Measurements from ENCODE around the gene MRNIP.

Gene MRNIP, protein sequence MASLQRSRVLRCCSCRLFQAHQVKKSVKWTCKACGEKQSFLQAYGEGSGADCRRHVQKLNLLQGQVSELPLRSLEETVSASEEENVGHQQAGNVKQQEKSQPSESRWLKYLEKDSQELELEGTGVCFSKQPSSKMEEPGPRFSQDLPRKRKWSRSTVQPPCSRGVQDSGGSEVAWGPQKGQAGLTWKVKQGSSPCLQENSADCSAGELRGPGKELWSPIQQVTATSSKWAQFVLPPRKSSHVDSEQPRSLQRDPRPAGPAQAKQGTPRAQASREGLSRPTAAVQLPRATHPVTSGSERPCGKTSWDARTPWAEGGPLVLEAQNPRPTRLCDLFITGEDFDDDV

DNA sequence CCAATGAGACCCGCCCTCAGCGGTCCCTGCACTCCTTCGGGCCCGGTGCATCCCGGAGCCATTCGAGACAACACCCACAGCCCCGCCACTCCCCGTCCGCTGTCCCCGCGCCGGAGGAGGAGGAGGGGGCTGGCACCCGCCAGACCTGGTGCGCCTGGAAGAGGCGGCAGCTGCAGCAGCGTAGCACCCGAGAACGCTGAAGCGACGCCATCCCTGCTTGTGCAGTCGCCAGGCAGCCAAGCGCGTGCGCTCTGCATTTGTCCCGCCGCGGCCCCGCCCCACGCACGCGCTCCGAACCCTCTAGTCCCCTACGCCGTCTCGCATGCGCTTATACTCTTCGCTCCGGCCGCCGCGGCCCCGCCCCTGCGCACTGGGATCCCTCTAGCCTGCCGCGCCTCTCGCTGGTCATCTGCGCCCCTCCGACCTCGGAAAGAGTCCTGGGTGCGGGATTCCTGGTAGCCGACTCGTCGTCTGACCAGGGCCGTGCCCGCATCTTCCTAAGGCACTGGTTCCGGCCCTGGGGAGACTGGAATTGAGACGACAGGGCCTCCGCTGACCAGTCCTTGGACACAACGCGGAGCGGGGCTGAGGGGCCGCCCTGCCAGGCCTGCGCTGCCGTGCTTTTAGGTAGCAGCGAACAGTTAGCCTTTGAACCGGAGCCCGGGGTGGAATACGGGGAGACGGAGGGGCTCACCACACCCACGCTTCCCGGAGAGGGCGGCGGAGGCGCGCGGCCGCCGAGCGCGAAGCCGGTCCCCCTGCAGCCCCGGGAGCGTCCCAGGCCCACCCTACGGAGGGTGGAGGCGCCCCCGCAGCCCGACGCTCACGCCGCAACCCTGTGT lies at the start of gene MRNIP:
Gene MRNIP, minus strand, starts transcription at position 232 of the 842 bp plus-strand sequence. Its CDS starts 21 bp downstream, at position 211.
- DNase-seq (ENCODE audit: low read depth in 4 of 4, low spot score in 1 of 4) = peak; percentile 81 to 91 (median 88)

- DNase-seq (ENCODE audit: low read depth in 4 of 4, low spot score in 1 of 4) = peak; percentile 23 to 56 (median 52)
Measured at GRCh38 chr5:179907556-179908324, 49.1 kb upstream of the MRNIP start, which contains the start of gene TBC1D9B. TSS of gene TBC1D9B (minus strand) at chr5:179907897. CDS start at chr5:179907821, 76 bp downstream.

DNA sequence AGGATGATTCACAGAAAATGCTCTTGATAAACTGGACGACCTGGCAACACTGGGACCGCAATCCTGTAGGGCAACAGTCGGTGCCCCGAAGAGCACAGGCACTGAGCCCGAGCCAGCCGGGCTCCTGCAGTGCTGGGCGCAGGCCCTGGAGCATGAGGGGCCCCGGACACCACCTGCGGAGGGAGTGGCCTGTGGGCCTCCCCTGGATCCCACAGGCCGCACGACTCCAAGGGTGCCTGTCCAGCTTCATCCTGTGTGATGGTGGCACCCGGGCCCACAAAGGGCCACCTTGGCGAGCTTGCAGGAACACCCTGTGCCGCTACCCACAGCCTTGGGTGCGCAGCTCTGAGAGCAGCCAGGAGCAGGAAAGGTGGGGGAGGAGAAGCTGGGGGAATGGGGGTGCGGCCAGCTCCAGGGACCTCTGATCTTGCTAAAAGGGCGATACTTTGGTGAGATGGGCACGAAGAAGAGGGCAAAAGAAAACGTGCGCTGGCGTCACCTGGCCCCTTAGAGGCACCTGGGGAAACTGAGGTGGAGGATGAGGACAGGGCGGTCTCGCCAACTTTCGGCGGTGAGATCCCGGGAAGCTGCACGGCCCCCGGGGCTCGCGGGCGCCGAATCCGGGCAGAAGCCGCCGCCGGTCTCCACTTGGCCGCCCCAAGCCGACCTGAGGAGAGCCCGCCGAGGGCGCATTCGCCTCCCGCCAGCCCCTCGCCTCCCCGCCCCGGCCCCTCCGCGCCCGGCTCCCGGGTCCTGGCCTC lies 48.4 kb upstream of the MRNIP start:
- DNase-seq (ENCODE audit: low read depth in 4 of 4, low spot score in 1 of 4) = peak in 1 of 4 experiments; percentile 17

DNA sequence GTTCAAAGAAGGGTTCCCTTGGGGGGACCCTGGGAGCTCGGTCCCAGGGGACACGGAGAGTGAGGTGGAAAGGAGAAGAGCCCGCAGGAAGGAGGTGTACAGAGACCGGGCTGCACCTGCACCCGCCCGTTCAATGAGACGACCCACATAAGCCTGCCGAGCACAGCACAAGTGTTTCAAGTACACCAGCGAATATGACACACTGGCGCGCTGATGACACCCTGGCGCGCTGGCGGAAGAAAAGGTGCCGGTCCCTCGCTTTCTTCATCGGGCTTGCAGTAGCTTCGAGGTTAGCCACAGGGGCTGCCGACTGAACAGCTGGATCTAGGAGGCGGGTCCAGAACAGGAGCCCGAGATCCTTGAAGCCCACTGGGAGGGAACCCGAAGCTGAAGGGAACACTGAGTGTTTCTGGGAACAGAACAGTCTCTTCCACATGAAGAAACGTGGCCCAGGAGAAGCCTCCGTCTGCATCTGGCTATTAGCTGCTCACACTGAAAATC lies 47.7 kb upstream of the MRNIP start:
- DNase-seq (ENCODE audit: low read depth in 4 of 4, low spot score in 1 of 4) = no peak

- DNase-seq (ENCODE audit: low read depth in 4 of 4, low spot score in 1 of 4) = no peak
Measured at GRCh38 chr5:179905161-179905560, 46.5 kb upstream of the MRNIP start.

DNA sequence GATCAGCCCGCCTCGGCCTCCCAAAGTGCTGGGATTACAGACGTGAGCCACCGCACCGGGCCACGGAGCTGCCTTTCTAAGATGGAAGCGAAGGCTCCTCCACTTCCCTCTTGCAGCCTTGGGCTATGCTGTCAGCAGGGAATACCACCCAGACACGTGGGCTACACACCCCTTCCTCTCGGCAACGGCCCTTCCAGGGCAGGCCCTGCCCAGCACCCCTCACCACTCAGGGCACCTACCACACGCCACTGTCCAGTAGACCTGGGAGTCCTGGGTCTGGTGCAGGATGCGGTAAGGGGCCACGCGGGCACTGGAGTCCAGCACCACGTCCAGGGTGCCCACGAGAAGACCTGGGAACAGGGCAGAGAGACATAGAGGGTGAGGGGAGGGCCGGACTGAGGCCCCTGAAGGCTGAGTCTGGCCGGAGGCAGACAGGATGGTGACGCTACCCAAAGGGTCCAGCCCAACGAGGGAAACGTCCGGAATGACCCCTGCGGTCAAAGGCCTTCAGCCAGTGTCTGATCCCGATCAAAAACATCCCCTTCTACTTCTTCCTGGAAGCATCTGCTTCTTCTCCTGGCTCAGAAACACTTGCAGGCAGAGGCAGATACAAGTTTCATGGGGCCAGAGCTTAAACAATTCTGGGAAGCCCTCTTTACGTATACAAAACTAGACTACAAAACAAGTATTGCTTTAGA lies 46.0 kb upstream of the MRNIP start:
- no peak for DNase-seq (ENCODE audit: low read depth in 4 of 4, low spot score in 1 of 4)

DNA sequence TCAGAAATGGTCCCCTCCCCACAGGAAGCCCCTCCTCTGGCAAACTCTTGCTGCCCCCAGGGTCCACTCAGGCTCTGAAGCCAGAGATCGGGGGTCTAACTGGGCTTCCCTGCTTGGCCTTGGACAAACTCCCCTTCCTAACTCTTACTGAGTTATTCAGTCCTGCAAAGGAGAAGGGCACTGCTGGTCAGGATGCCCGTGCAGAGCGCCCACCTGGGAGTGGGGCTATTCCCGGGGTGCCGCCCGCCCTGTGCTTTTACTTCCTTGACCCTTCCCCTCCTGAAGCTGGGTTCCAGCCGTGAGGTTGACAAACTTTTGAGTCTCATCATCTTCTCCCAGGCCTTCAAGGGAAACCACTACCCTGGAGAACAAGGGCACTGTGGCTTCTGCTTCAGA lies 44.1 kb upstream of the MRNIP start:
- DNase-seq (ENCODE audit: low read depth in 4 of 4, low spot score in 1 of 4) = no peak

DNA sequence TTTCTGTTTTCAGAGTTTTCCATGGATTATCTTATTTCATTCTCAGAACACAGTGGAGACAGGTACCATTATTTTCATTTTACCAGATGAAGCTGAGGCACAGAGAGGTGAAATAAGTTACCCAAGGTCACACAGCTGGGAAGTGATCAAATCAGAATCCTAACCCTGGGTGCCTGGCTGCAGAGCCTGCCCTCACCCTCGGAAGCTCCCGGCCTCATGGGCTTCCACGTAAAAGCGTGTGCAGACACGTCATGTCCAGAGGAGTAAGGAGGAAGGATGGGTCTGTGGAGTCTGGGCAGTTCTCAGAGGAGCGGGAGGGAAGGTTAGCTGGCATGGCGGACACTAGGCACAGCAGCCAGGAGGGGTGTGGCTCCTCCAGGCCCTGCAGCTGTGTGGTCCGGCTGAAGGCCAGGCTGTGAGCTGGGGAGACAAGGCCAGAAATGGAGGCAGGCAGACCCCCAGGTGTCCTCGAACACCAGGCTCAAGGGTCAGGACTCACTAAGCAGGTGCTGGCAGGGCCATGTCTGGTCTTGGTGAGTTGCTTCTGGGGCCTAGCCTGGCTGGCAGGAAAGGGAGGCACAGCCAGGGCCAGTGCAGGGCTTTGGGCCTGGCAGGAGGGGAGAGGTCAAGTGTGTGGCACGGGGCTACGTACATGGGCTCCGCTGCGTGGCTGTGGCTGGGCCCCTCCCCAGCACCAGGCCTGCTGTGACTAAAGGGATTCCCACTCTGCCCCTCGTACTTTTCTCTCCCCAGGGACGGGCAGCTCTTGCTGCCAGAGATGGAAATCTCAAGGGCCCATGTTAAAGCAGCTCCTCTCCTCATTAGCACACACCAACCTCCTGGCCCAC lies 43.5 kb upstream of the MRNIP start:
- DNase-seq (ENCODE audit: low read depth in 4 of 4, low spot score in 1 of 4) = no peak

- DNase-seq (ENCODE audit: low read depth in 4 of 4, low spot score in 1 of 4) = no peak
Measured at GRCh38 chr5:179901462-179901861, 42.8 kb upstream of the MRNIP start.

DNA sequence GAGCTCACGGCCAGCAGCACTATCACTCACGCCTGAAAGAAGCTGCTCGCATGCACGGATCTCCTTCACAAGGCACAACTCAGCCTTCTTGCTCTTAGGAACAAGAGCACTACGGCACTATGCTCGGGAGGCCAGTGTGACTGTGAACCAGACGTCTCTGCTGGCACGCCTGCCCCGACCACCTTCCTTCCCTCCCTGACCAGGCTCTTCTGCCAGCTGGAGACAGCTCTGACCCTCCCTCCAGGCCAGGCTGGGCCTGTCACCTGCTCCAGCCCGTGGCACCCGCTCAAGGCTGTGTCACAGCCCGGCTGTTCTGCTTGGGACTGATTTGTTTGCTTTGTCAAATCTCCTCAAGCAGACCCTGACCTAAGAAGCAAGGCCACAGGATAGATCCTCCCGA lies 42.1 kb upstream of the MRNIP start:
- no peak for DNase-seq (ENCODE audit: low read depth in 4 of 4, low spot score in 1 of 4)

DNA sequence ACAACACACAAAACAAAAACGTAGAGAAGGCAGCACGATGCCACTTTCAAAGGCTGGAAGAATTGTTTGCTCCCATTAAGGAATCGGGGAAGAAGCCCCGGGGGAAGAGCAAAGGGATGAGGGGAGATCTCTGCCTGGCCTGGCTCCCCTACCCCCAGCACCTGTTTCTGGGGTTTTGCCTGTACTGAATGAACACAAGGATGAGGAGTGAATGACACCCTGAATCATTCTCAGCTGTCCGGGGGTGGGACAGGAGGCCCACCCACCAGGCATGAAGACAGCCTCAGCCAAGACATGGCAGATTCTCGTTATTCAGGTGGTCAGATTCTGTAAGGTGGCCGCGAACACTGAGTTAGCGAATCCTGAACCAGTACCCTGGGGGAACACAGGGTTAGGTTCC lies 41.6 kb upstream of the MRNIP start:
- DNase-seq (ENCODE audit: low read depth in 4 of 4, low spot score in 1 of 4) = no peak

GRCh38 chr5:179895861-179896260 lies 37.2 kb upstream of the MRNIP start:
- DNase-seq (ENCODE audit: low read depth in 4 of 4, low spot score in 1 of 4) = no peak

DNA sequence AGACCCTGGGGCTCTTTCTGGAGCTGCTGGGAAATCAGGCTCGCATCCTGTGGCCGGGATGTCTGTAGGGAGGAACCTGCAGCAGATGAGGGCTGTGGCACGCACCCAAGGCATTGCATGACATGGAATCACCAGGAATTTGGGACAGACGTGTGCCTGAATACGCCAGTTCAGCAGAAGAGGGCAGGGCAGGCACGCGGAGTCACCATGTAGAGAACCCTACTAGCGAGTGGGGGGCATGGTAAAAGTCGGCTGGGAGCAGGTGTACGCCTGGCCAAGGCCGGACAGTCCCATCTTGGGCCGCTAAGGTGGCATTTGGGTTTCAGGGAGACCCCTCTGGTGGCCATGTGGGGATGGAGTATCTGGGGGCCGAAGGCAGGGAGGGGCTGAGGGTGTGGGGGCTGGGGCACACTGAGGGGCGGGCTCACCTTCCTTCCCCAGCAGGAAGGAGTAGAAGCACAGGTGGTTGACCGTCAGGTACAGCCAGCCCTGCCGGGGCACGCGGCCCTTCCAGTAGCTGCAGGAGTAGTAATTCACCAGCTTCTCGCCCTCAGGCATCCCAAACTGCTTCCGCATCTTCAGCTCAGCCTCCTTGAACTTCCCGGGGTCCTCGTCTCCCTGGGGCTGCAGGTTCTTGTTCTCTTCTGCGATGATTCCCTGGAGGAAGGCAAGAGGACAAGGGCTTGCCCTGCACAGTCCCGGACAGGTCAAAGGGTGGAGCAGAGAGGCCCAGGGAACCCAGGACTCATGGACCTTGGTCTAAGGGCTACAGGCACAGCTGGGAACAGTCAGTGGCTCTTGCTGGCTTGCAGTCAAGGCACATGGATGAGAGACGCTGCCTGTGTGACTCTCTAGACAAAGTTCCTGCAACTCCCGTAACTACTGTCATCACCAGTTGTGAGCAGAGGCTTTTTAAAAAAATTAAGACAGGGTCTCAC lies 35.6 kb upstream of the MRNIP start:
- no peak for DNase-seq (ENCODE audit: low read depth in 4 of 4, low spot score in 1 of 4)

GRCh38 chr5:179893076-179893957 lies 34.7 kb upstream of the MRNIP start:
- DNase-seq (ENCODE audit: low read depth in 4 of 4, low spot score in 1 of 4) = no peak

GRCh38 chr5:179892255-179892654 lies 33.6 kb upstream of the MRNIP start:
- no peak for DNase-seq (ENCODE audit: low read depth in 4 of 4, low spot score in 1 of 4)

DNA sequence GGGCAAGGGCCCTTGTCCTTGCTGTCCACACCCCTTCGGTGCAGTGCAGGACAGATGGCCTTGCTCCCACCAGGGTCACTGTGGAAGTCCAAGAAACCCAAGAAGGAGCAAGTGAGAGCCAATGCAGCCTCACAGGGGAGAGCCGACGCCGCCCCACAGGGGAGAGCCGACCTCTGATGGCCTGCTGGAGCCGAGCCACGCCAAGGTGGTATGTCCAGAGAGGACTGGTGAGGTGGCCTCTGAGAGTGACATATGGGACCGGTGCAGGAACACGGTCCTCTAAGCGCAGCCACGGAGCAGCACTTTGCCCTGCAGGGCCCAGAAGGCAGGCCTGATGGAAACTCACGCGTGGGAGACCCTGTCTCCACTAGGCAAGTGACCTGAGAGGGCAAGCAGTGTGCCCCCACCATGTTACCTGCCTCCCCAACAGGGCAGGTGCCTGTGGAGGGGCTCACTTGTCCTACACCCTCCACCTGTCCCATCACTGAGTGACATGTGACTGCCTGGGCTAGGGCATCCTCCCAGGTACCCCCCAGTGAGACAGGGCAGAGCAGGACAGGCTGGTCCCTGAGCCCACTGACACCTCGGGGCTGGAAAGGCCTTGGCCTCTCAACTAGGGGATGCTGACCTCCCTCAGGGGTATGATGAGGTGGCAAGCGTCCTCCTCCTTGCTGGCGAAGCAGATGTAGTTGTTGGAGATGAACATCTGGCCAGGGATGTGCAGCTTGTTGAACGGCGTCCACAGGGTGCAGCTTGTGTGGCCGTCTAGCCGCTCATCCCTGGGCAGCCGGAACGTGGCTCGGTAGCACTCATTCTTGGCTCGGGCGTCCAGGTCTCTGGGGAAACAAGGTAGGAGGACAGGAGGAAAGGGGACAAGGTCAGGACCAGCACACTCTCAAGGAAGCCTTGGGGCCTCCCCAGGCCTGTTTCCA lies 32.4 kb upstream of the MRNIP start:
- DNase-seq (ENCODE audit: low read depth in 4 of 4, low spot score in 1 of 4) = no peak

All from stimulated activated CD4-positive, alpha-beta T cell treated with anti-CD3 and anti-CD28 coated beads, Interleukin-1b, Interleukin-23, amount 100 ng/mL, for 24 hours (primary cell).